ENCODE data around the gene HNRNPA2B1. TPM values are rescaled to one million over a fixed set of nuclear protein-coding genes. Genes with fewer than 3 reads are reported as not detected.
"Not testable (repeated sequence)": the region's sequence is repeated elsewhere in the genome, so short reads cannot be mapped to it uniquely, and the experiment has no call there.

HNRNPA2B1 gene
- total RNA-seq, 1 donor: 240 TPM

- Histone ChIP-seq H3K4me3 (ENCODE audit: low read length) (no peak overlapping the region), H3K4me1 (ENCODE audit: insufficient read depth, low read length) (peaks cover 12% of the 10 kb centered on the region), H3K9me3 (ENCODE audit: low read depth, low read length) (no peaks in the 10 kb centered on the region), H3K27me3 (ENCODE audit: insufficient read depth, low read length) (no peaks in the 10 kb centered on the region)
Measured at GRCh38 chr7:26182706-26183105, 17.8 kb downstream of the HNRNPA2B1 start.

DNA sequence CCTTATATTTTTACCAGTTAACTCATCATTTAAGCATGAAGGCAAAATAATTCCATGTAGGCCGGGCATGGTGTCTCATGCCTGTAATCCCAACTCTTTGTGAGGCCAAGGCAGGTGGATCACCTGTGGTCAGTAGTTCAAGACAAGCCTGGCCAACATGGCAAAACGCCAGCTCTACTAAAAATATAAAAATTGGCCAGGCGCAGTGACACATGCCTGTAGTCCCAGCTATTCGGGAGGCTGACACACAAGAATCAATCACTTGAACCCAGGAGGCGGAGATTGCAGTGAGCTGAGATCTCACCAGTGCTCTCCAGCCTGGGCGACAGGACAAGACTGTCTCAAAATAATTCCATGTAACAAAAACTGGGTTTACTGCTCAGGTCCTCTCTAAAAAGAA lies 18.3 kb downstream of the HNRNPA2B1 start:
- Histone ChIP-seq H3K9me3 (ENCODE audit: low read depth, low read length) (no peaks in the 10 kb centered on the region), H3K27me3 (ENCODE audit: insufficient read depth, low read length) (no peaks in the 10 kb centered on the region), H3K4me1 (ENCODE audit: insufficient read depth, low read length) (peaks cover 9% of the 10 kb centered on the region), H3K4me3 (ENCODE audit: low read length) (no peak overlapping the region)

DNA sequence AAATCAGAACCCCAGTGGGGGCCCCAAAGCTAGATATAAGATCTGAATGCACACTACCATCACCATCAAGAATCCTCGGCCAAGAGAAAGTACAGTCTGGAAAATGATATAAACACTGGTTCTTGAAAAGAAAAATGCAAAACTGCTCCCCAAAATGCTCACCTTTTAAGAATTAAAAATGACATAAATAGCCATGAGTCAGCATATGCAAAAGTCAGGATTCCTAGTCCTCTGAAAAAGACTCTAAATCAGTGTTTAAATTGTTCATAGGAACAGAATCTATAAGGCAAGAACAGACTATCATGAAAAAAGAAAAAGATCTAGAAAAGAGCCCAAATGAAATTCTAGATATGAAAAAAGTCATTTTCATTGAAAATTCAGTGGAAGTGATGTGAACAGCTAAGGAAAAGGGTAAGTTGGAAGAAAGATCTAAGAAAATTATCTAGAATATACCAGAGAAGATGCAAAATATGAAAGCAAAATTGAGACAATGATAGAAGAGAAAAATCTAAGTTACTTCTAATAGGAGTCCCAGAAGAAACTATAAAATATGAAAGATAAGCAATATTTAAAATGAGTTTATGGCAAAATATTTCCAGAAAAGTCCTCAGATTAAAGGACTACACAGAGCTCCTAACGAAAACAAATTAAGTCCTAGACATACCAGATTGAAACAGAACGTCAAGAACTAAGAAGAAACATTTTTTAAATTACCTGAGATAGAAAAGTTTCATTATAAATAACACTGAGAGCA lies 18.9 kb downstream of the HNRNPA2B1 start:
- Histone ChIP-seq H3K4me1 (ENCODE audit: insufficient read depth, low read length) (peaks cover 7% of the 10 kb centered on the region), H3K27me3 (ENCODE audit: insufficient read depth, low read length) (no peaks in the 10 kb centered on the region), H3K9me3 (ENCODE audit: low read depth, low read length) (no peaks in the 10 kb centered on the region), H3K4me3 (ENCODE audit: low read length) (no peak overlapping the region)

DNA sequence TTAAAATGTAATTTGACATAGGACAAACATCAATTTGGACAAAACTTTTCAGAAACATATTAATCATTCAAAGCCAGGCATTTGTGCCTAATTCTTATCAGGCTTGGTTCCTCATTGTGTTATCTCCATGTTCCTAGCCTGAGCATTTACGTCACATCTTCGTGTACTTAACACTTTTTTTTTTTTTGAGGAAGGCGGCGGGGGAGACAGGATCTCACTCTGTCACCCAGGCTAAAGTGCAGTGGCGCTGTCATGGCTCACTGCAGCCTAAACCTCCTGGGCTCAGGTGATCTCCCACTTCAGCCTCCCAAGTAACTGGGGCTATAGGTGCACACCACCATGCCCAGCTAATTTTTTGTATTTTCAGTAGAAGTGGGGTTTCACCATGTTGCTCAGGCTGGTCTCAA lies 19.8 kb downstream of the HNRNPA2B1 start:
- H3K9me3 ChIP-seq (ENCODE audit: low read depth, low read length): no peaks in the 10 kb centered on the region
- no peak overlapping the region for H3K4me3 ChIP-seq (ENCODE audit: low read length)
- no peaks in the 10 kb centered on the region for H3K27me3 ChIP-seq (ENCODE audit: insufficient read depth, low read length)
- peaks cover 4% of the 10 kb centered on the region for H3K4me1 ChIP-seq (ENCODE audit: insufficient read depth, low read length)

GRCh38 chr7:26179826-26180497 lies 20.6 kb downstream of the HNRNPA2B1 start:
- H3K27me3 ChIP-seq (ENCODE audit: insufficient read depth, low read length): no peaks in the 10 kb centered on the region
- H3K9me3 ChIP-seq (ENCODE audit: low read depth, low read length): no peaks in the 10 kb centered on the region
- H3K4me1 ChIP-seq (ENCODE audit: insufficient read depth, low read length): peaks cover 4% of the 10 kb centered on the region
- no peak overlapping the region for H3K4me3 ChIP-seq (ENCODE audit: low read length)

- Histone ChIP-seq H3K4me3 (ENCODE audit: low read length) (no peak overlapping the region), H3K27me3 (ENCODE audit: insufficient read depth, low read length) (no peaks in the 10 kb centered on the region), H3K4me1 (ENCODE audit: insufficient read depth, low read length) (peaks cover 4% of the 10 kb centered on the region), H3K9me3 (ENCODE audit: low read depth, low read length) (no peaks in the 10 kb centered on the region)
Measured at GRCh38 chr7:26179422-26179821, 21.1 kb downstream of the HNRNPA2B1 start.

GRCh38 chr7:26178272-26178960 lies 22.1 kb downstream of the HNRNPA2B1 start:
- Histone ChIP-seq H3K27me3 (ENCODE audit: insufficient read depth, low read length) (no peaks in the 10 kb centered on the region), H3K4me1 (ENCODE audit: insufficient read depth, low read length) (peaks cover 4% of the 10 kb centered on the region), H3K9me3 (ENCODE audit: low read depth, low read length) (no peaks in the 10 kb centered on the region), H3K4me3 (ENCODE audit: low read length) (no peak overlapping the region)

- not testable (repeated sequence) for H3K27me3 ChIP-seq (ENCODE audit: insufficient read depth, low read length); H3K9me3 ChIP-seq (ENCODE audit: low read depth, low read length); H3K4me1 ChIP-seq (ENCODE audit: insufficient read depth, low read length); H3K4me3 ChIP-seq (ENCODE audit: low read length)
Measured at GRCh38 chr7:26177269-26177668, 23.3 kb downstream of the HNRNPA2B1 start.

GRCh38 chr7:26176696-26177095 lies 23.9 kb downstream of the HNRNPA2B1 start:
- not testable (repeated sequence) for H3K9me3 ChIP-seq (ENCODE audit: low read depth, low read length); H3K4me3 ChIP-seq (ENCODE audit: low read length); H3K4me1 ChIP-seq (ENCODE audit: insufficient read depth, low read length); H3K27me3 ChIP-seq (ENCODE audit: insufficient read depth, low read length)

- H3K27me3 ChIP-seq (ENCODE audit: insufficient read depth, low read length); H3K4me1 ChIP-seq (ENCODE audit: insufficient read depth, low read length); H3K4me3 ChIP-seq (ENCODE audit: low read length): not testable (repeated sequence)
Measured at GRCh38 chr7:26175903-26176302, 24.6 kb downstream of the HNRNPA2B1 start.

DNA sequence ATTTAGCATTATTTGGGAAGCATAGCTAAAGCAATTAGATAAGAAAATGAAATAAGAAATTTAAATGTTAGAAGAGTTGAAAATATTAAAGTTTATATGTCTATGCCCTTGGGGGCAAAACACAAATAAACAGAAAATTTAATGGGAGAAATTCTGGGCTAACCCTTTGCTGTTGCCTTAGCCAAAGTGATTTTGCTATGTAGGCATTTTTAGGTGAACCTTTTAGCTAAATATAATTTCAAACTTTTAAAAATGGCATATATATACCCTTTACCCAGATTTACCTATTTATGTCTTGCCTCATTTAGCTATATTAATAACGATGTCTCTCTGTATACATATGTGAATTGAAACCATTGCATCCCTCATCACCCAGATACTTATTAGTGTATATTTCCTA lies 28.5 kb downstream of the HNRNPA2B1 start:
- Histone ChIP-seq H3K4me1 (ENCODE audit: insufficient read depth, low read length) (peaks cover 2% of the 10 kb centered on the region), H3K4me3 (ENCODE audit: low read length) (no peak overlapping the region), H3K27me3 (ENCODE audit: insufficient read depth, low read length) (no peaks in the 10 kb centered on the region), H3K9me3 (ENCODE audit: low read depth, low read length) (no peaks in the 10 kb centered on the region)

More at GRCh38 chr7:26175903-26176302, 24.6 kb downstream of the HNRNPA2B1 start:
- H3K9me3 ChIP-seq (ENCODE audit: low read depth, low read length): not testable (repeated sequence)

DNA sequence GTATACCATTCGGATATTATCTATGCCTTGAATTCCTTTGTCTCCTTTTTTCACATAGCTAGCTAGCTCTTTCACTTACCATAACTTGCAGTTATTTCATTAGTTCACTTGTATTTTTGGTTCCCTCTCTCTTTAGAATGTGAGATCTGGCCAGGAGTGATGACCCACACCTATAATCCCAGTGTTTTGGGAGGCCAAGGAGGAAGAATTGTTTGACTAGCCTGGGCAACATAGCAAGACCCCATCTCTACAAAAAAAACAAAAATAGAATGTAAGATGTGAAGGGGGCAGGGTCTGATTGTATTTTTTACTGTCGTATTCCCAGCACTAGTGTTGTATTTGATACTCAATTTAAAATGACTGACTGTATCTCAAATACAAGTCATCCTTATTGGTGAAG lies 28.9 kb downstream of the HNRNPA2B1 start:
- Histone ChIP-seq H3K4me3 (ENCODE audit: low read length) (no peak overlapping the region), H3K9me3 (ENCODE audit: low read depth, low read length) (no peaks in the 10 kb centered on the region), H3K27me3 (ENCODE audit: insufficient read depth, low read length) (no peaks in the 10 kb centered on the region)

GRCh38 chr7:26170663-26171062 lies 29.9 kb downstream of the HNRNPA2B1 start:
- Histone ChIP-seq H3K27me3 (ENCODE audit: insufficient read depth, low read length) (no peaks in the 10 kb centered on the region), H3K4me1 (ENCODE audit: insufficient read depth, low read length) (peaks cover 7% of the 10 kb centered on the region), H3K9me3 (ENCODE audit: low read depth, low read length) (no peaks in the 10 kb centered on the region), H3K4me3 (ENCODE audit: low read length) (no peak overlapping the region)

More for the DNA sequence above, 28.9 kb downstream of the HNRNPA2B1 start:
- peaks cover 7% of the 10 kb centered on the region for H3K4me1 ChIP-seq (ENCODE audit: insufficient read depth, low read length)

DNA sequence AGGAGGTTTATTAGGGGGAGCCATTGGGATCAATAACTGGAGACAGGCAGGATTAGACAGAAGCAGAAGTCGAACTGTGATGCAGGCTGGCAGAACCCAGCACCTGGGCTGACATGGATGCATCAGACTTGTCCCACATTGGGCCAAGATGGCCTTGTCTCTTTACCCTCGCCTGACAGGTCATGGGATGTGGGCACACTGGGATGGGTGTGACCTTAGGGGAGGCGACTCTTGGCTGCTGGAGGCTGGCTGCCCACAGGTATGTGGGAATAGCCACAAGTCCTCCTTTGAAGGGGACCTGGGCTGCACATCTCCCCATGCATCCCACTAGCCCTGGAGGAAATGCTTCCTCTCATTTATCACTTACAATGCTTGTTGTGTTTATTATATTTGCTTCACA lies 31.3 kb downstream of the HNRNPA2B1 start:
- H3K4me1 ChIP-seq (ENCODE audit: insufficient read depth, low read length): peaks cover 7% of the 10 kb centered on the region
- H3K4me3 ChIP-seq (ENCODE audit: low read length): no peak overlapping the region
- no peaks in the 10 kb centered on the region for H3K9me3 ChIP-seq (ENCODE audit: low read depth, low read length)
- no peaks in the 10 kb centered on the region for H3K27me3 ChIP-seq (ENCODE audit: insufficient read depth, low read length)

DNA sequence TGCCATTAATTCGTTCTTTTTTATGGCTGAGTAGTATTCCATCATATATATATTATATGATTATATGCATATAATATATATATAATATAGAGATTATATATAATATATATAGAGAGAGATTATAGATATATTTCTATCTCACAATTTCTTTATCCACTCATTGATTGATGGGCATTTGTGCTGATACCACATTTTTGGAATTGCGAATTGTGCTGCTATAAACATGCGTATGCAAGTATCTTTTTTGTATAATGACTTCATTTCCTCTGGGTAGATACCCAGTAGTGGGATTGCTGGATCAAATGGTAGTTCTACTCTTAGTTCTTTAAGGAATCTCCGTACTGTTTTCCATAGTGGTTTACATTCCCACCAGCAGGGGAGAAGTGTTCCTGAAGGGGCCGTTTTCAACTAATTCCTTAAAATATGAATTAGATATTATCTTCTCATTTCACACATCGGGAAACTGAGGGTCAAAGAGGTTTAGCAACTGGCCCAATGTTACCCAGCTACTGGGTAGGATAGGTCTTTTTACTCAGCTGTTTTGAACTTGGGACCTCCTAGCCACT lies 32.0 kb downstream of the HNRNPA2B1 start:
- H3K9me3 ChIP-seq (ENCODE audit: low read depth, low read length): no peaks in the 10 kb centered on the region
- H3K4me3 ChIP-seq (ENCODE audit: low read length): no peak overlapping the region
- H3K4me1 ChIP-seq (ENCODE audit: insufficient read depth, low read length): peaks cover 7% of the 10 kb centered on the region
- H3K27me3 ChIP-seq (ENCODE audit: insufficient read depth, low read length): no peaks in the 10 kb centered on the region

Data from mononuclear cell (primary cell).